ENCODE measurements around the gene SOHLH2.

SOHLH2 gene

GRCh38 chr13:36151591-36151990 lies 62.8 kb downstream of the SOHLH2 start:
- H3K27ac ChIP-seq = no peak overlapping the region
- TF ChIP-seq ZFX (IDR thresholded peaks at IDR 0.05) (no peak), CTCF (conservative IDR thresholded peaks at IDR 0.05) (no peak)

GRCh38 chr13:36148446-36148845 lies 65.9 kb downstream of the SOHLH2 start:
- TF ChIP-seq ZFX (IDR thresholded peaks at IDR 0.05) (no peak), CTCF (conservative IDR thresholded peaks at IDR 0.05) (no peak)
- no peak overlapping the region for H3K27ac ChIP-seq

- peak overlapping the region; percentile 35; the same call in 1 of the 2 replicates for H3K27ac ChIP-seq
- no peak for TF ChIP-seq CTCF (conservative IDR thresholded peaks at IDR 0.05)
- no peak for TF ChIP-seq ZFX (IDR thresholded peaks at IDR 0.05)
Observed at GRCh38 chr13:36147330-36147729, 67.0 kb downstream of the SOHLH2 start.

DNA sequence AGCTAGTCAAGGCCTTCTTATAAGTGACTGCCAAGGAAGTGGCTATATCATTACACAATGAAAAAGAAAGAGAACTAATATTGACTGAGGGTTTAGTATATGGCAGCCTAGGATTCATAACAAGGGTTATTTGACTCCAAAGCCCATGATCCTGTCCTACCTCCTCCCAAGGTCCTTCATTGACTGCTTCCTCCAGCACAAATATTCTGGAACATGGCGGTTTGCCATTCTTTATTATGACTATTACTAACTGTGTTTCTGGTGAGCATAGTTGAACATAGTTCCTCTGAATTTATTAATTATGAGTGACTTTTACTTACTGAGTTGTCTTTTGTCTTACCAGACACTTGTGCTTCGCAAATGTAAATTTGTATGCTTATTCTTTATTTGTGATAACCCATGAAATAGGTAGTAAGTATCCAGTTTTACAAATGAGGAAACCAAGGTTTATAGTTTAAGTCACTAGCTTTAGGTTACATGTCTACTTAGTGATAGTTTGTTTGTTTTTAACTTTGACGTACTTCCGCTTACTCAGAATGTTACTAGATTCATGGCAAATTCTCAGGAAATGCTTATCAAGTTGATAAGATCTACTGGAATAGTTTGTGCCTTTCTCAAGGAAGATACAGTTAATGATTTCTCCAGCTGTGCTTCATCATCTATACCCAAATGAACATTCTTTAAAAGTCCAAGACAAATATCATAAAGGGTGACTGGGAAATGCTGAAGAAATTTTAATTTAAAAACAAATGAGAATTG lies 67.7 kb downstream of the SOHLH2 start:
- peak overlapping the region; percentile 27; the same call in 1 of the 2 replicates for H3K27ac ChIP-seq
- TF ChIP-seq ZFX (IDR thresholded peaks at IDR 0.05) = no peak
- TF ChIP-seq CTCF (conservative IDR thresholded peaks at IDR 0.05) = no peak

DNA sequence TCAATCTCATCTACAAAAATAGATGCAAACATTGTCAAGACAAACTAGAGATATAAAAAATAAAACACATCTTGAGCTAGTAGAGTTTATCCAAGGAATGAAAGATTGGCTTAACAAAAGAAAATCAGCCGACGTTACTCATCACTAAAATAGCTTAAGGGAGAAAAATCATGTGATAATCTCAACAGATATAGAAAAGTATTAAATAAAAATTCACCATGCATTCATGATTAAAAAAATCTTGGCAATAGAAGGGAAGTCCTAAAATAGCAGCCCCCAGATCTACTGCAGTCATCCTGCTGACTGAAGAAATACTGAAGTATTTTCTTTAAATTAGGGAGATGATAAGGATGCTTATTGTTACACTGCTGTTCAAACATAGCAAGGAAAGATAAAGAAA lies 70.6 kb downstream of the SOHLH2 start:
- TF ChIP-seq CTCF (conservative IDR thresholded peaks at IDR 0.05) (no peak), ZFX (IDR thresholded peaks at IDR 0.05) (no peak)
- H3K27ac ChIP-seq = no peak overlapping the region

- TF ChIP-seq ZFX (IDR thresholded peaks at IDR 0.05) (no peak), CTCF (conservative IDR thresholded peaks at IDR 0.05) (no peak)
- H3K27ac ChIP-seq = no peak overlapping the region
Observed at GRCh38 chr13:36142735-36143134, 71.6 kb downstream of the SOHLH2 start.

DNA sequence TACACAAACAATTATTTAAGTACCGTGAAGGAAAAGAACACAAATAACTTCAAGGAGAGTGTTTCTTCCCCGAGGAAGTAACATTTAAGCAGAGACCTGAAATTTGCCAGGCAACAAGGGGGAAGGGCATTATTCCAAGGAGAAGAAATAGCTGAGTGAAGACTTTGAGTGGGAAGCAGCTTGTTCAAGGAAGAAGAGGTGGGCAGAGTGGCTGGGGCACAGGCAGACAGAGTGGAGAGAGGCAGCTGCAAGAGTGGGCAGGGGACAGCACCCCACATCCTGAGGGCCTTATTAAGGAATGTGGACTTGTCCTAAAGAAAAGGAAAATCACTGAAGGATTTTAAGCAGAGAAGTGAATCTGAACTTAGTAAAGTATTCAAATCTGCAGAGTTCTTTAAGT lies 78.5 kb downstream of the SOHLH2 start:
- no peak overlapping the region for H3K27ac ChIP-seq
- TF ChIP-seq CTCF (conservative IDR thresholded peaks at IDR 0.05) = no peak
- no peak for TF ChIP-seq ZFX (IDR thresholded peaks at IDR 0.05)
